ENCODE measurements around the gene POU2F1.

The POU2F1 gene

GRCh38 chr1:167438171-167439138 lies 217.8 kb downstream of the POU2F1 start:
- Histone ChIP-seq H3K4me2 (ENCODE audit: low read depth, low read length, poor library complexity, severe bottlenecking) (peak overlapping the region; percentile 56), H3K9me3 (ENCODE audit: insufficient read depth, low read length) (no peaks in the 10 kb centered on the region), H2AFZ (ENCODE audit: low read depth, low read length, severe bottlenecking) (peak overlapping the region; percentile 69), H3K36me3 (ENCODE audit: low read length) (no peaks in the 10 kb centered on the region), H3K79me2 (ENCODE audit: insufficient read depth, low read length) (no peaks in the 10 kb centered on the region), H3K9me2 (replicated peaks; ENCODE audit: insufficient read depth, low read length) (no peaks in the 10 kb centered on the region), H4K20me1 (ENCODE audit: low read depth, low read length) (no peaks in the 10 kb centered on the region), H3K9ac (ENCODE audit: low read length) (peak overlapping the region; percentile 51), H3K27me3 (ENCODE audit: low read length) (no peaks in the 10 kb centered on the region), H3K4me3 (ENCODE audit: insufficient read depth, low read length, poor library complexity, severe bottlenecking) (peak overlapping the region; percentile 49), H3F3A (ENCODE audit: insufficient read depth) (no peaks in the 10 kb centered on the region), H3K27ac (ENCODE audit: low read depth, low read length) (no peak overlapping the region)
- TF ChIP-seq CTCF (IDR thresholded peaks at IDR 0.05; ENCODE audit: insufficient read depth, low read length, poor library complexity, severe bottlenecking), result no peak
- TF ChIP-seq EZH2phosphoT487 (conservative IDR thresholded peaks at IDR 0.05; ENCODE audit: low read length), result no peak

- Histone ChIP-seq H3K9me2 (replicated peaks; ENCODE audit: insufficient read depth, low read length) (no peaks in the 10 kb centered on the region), H3K4me3 (ENCODE audit: insufficient read depth, low read length, poor library complexity, severe bottlenecking) (peak overlapping the region; percentile 49), H3F3A (ENCODE audit: insufficient read depth) (no peaks in the 10 kb centered on the region), H3K4me2 (ENCODE audit: low read depth, low read length, poor library complexity, severe bottlenecking) (peak overlapping the region; percentile 56), H4K20me1 (ENCODE audit: low read depth, low read length) (no peaks in the 10 kb centered on the region), H3K36me3 (ENCODE audit: low read length) (no peaks in the 10 kb centered on the region), H3K27ac (ENCODE audit: low read depth, low read length) (no peak overlapping the region), H3K9me3 (ENCODE audit: insufficient read depth, low read length) (no peaks in the 10 kb centered on the region), H3K27me3 (ENCODE audit: low read length) (no peaks in the 10 kb centered on the region), H3K9ac (ENCODE audit: low read length) (peak overlapping the region; percentile 51), H3K79me2 (ENCODE audit: insufficient read depth, low read length) (no peaks in the 10 kb centered on the region), H2AFZ (ENCODE audit: low read depth, low read length, severe bottlenecking) (peak overlapping the region; percentile 69)
- TF ChIP-seq CTCF (IDR thresholded peaks at IDR 0.05; ENCODE audit: insufficient read depth, low read length, poor library complexity, severe bottlenecking) (no peak), EZH2phosphoT487 (conservative IDR thresholded peaks at IDR 0.05; ENCODE audit: low read length) (no peak)
Observed at GRCh38 chr1:167439301-167439988, 218.8 kb downstream of the POU2F1 start.

DNA sequence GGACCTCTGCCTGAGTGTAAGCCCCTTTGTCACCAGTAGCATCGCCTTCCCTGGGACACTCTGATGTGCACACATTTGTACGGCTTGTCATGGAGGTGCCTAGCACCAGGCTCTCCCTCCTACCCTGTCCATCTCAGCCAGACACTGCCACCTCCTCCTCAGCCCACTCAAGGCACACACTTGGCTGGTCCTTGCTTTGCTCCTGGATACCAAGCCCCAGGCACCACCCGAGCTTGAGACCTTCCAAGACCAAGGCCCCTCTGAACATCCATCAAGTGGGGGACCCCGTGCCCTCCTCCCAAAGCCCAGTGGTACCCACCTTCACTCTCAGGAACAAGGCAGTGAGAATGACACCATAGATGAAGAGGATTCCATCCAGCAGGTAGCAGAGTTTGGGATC lies 219.7 kb downstream of the POU2F1 start:
- no peak overlapping the region for H3K4me2 ChIP-seq (ENCODE audit: low read depth, low read length, poor library complexity, severe bottlenecking)
- no peak for TF ChIP-seq EZH2phosphoT487 (conservative IDR thresholded peaks at IDR 0.05; ENCODE audit: low read length)
- TF ChIP-seq CTCF (IDR thresholded peaks at IDR 0.05; ENCODE audit: insufficient read depth, low read length, poor library complexity, severe bottlenecking), result no peak
- no peak overlapping the region for H3K27ac ChIP-seq (ENCODE audit: low read depth, low read length)

More for the DNA sequence above, 219.7 kb downstream of the POU2F1 start:
- no peaks in the 10 kb centered on the region for H3F3A ChIP-seq (ENCODE audit: insufficient read depth)
- H4K20me1 ChIP-seq (ENCODE audit: low read depth, low read length), result no peaks in the 10 kb centered on the region
- no peaks in the 10 kb centered on the region for H3K9me2 ChIP-seq (replicated peaks; ENCODE audit: insufficient read depth, low read length)
- no peaks in the 10 kb centered on the region for H3K36me3 ChIP-seq (ENCODE audit: low read length)
- no peak overlapping the region for H3K4me3 ChIP-seq (ENCODE audit: insufficient read depth, low read length, poor library complexity, severe bottlenecking)
- no peaks in the 10 kb centered on the region for H3K9me3 ChIP-seq (ENCODE audit: insufficient read depth, low read length)
- H2AFZ ChIP-seq (ENCODE audit: low read depth, low read length, severe bottlenecking), result no peak overlapping the region
- no peaks in the 10 kb centered on the region for H3K79me2 ChIP-seq (ENCODE audit: insufficient read depth, low read length)
- no peak overlapping the region for H3K9ac ChIP-seq (ENCODE audit: low read length)
- H3K27me3 ChIP-seq (ENCODE audit: low read length), result no peaks in the 10 kb centered on the region

All from SU-DHL-6 (cell line).